Hematopoietic multipotent progenitor cell treated with erythropoietin and hydrocortisone succinate and interleukin-3 and kit ligand, for 17 days (in vitro differentiated cells): ENCODE results near the gene HAPSTR1.
A peak's percentile ranks its signal among the peaks of the same experiment; 100 is the strongest.
"Not testable (repeated sequence)": the region's sequence is repeated elsewhere in the genome, so short reads cannot be mapped to it uniquely, and the experiment has no call there.

Source experiments
- DNase-seq: peaks from one replicate; pipeline ENCODE4 v3.0.0-alpha.2; 2015; ENCODE audit warnings: low spot score

HAPSTR1 gene, protein sequence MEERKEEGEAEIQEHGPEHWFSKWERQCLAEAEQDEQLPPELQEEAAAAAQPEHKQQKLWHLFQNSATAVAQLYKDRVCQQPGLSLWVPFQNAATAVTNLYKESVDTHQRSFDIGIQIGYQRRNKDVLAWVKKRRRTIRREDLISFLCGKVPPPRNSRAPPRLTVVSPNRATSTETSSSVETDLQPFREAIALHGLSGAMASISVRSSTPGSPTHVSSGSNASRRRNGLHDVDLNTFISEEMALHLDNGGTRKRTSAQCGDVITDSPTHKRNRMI

DNA sequence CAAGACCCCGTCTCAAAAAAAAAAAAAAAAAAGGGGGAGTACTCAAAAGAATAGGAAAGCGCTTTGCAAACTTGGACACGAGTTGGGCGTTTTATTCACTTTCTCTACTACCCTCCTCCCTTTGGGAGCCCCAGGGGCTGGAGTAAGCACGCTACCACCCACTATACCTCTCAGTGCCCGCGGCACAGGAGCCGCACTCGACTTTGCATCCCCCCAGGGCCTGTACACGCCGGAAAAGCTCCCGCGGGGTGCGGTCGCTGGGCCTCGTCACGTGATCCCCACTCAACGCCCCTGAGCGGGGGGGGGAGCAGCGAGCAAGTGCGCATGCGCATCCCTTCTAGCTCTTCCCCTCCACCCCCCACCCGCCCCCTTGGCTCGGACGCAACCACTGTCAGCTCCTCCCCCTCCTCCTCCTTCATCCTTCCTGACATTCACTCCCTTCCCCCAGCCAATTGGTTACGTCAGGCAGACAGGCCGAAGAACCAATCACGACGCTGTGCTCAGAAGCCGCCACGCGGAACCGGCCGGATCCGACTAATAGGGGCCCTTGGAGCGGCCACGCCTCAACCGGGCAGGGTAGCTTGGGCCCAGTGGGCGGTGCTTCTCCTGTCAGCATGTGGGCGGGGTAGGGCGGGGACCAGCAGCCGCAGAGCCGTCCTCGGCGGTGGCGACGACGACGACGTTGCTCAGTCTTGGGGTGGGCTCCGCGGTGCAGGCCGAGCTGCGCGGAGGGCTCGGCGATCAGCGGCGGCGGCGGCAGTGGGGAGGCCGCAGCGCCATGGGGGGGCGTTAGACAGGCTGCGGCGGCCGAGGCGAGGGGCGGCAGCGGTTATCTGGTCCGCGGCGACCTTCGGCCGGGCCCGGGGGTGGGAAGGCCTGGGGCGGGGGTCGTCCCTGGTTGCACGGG, at the start of gene HAPSTR1:
Gene HAPSTR1, plus strand, starts transcription at position 685 of the 907 bp plus-strand sequence. CDS start 401 bp downstream, outside the sequence.
- DNase-seq, result peak; percentile 100

DNA sequence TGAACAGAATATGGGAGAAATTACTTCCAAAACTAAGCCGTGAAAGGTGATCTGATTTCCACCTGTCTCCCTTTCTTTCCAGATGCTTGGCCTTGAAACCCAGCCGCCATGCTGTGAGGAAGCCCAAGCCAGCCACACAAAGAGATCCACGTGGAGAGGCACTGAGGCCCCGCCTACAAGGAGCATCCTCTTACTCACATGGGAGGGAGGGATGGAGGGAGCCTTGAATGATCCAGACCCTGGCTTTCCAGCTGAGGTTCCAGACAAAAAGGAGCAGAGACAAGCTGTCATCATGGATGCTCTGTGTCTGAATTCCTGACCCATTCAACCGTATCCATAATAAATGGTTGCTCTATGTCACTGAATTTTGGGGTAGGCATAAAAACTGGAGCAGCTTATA, 48.9 kb upstream of the HAPSTR1 start:
- DNase-seq, result no peak

DNA sequence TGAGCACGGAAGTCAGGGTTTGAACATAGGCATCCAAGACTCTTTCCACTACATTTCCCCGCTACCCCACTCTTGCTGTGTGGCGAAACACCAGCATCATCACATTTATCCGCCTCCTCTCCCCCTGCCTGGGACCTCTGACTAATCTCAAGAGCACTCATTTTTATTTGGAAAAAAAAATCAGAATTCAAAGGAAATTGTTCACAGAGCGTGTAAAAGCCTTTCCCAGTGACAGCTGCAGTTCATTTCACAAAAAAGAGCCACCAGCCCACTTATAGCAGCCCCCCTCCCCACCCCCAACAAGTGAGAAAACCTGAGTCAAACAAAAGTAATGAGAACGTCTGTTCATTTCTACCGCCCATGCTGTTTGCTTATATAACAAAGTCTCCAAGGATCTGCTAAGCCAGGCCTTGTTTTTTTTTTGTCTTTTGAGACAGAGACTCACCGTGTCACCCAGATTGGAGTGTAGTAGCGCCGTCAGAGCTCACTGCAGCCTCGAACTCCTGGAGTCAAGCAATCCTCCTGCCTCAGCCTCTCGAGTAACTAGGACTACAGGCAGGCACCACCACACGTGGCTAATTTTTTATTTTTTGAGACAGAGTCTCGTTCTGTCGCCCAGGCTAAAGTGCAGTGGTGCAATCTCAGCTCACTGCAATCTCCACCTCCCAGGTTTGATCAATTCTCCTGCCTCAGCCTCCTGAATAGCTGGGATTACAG, 48.3 kb upstream of the HAPSTR1 start:
- DNase-seq, result no peak

DNA sequence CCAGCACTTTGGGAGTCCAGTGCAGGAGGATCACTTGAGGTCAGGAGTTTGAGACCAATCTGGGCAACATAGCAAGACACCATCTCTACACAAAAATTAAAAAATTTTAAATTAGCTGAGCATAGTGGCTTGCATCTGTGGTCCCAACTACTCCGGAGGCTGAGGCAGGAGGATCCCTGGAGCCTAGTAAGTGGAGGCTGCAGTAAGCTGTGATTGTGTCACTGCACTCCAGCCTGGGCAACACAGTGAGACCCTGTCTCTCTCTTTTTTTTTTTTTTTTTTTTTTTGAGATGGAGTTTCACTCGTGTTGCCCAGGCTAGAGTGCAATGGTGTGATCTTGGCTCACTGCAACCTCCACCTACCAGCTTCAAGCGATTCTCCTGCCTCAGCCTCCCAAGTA, 45.9 kb upstream of the HAPSTR1 start:
- DNase-seq, result not testable (repeated sequence)

DNA sequence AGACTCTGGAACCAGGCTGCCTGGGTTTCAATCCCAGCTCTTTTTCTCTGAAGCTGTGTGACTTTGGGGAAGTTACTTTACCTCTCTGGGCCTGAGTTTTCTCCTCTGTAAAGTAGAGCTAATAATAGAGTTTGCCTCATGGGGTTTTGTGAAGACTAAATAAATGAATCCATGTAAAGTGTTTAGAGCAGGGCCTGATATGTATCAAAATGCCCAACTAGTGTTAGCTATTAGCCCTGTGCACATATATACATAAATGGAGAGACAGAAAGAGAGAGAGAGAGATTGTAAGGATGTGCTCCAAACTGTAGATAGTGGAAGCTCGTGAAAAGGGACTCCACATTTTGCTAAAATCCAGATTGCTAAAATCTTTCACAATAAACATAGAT, 44.8 kb upstream of the HAPSTR1 start:
- DNase-seq, result no peak

DNA sequence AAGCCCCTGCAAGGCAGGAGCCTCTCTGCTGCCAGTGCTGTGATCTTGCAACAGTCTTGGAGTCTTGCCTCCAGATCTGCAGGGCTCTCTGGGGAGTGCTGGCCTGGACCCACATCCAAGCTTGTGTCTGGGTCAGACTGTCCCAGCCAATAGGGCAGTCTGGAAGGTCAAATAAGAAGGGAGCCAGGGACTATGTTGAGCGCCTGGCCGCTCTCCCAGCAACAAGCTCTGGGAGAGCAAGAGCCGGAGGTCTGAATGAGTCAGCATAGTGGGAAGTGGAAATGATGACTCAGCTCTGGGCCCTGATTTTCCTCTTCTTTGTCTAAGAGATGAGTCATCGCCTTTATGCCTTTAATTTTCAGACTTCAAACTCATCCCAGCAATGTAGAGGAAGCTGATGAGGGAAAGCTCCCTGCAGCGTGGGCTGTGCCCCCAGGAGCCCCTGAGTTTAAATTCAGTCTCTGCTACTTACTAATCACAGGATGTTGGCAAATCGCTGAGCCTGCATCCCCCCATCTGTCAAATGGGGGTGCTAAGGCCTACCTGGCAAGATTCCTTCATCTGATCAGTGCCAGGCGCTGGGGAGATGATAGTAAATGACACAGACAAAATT, 43.6 kb upstream of the HAPSTR1 start:
- DNase-seq, result peak; percentile 56

DNA sequence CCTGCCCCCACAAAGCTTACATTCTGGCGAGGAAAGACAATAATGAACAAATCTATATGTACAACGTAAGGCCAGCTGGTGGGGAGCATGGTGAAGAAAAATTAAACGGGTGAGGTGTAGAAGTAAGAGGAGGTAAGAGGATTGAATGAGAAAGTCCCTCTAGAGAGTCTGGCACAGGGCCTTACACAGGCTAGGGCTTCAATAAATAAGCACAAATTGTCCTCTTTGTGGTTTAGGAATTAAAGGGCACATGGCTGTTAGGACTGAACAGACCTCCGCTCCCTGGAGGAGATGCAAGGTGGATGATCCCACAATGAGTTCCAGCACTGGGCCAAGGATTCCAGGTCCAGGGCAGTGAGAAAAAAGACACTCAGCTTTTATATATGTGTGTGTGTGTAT, 43.1 kb upstream of the HAPSTR1 start:
- no peak for DNase-seq

DNA sequence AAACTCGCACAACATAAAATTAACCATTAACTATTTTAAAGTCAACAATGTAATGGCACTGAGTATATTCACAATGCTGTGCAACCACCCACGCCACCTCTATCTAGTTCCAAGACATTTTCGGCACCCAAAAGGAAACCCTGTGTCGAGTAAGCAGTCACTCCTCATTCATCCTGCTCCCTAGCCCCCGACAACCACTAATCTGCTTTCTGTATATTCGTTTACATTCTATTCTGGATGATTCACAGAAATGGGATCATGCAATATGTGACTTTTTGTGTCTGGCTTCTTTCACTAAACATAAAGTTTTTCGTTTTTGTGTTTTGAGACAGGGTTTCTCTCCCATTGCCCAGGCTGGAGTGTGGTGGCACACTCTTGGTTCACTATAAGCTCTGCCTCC, 42.2 kb upstream of the HAPSTR1 start:
- DNase-seq, result no peak

DNA sequence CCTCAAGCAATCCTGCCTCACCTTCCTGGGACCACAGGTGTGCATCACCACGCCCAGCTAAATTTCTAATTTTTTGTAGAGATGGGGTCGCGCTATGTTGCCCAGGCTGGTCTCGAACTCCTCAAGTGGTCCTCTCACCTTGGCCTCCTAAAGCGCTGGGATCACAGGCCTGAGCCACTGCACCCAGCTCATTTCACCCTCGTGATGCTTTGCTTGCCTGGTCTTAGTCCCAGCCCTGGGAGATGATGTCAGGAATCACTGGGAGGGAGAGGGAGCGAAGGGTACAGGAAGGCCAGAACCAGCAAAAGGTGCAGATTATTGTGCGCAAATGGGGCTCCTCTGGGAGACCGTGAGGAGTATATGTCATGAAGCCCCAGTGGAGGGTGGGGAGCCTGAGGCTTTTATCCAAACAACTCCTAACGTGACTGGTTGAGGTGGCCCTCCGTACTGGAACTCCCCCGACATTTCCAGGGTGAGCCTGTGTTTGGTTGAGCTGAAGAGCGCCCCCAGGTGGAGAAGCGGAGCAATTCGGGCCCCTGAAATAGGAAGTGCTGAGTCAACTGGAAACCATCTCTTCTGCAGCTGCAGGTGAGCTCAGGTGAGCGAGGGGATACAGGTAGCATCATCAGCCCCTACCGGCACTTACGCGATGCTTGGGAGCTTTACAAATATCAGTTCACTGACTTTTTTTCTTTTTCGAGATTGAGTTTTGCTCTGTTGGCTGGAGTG, 41.2 kb upstream of the HAPSTR1 start:
- DNase-seq, result peak; percentile 45

DNA sequence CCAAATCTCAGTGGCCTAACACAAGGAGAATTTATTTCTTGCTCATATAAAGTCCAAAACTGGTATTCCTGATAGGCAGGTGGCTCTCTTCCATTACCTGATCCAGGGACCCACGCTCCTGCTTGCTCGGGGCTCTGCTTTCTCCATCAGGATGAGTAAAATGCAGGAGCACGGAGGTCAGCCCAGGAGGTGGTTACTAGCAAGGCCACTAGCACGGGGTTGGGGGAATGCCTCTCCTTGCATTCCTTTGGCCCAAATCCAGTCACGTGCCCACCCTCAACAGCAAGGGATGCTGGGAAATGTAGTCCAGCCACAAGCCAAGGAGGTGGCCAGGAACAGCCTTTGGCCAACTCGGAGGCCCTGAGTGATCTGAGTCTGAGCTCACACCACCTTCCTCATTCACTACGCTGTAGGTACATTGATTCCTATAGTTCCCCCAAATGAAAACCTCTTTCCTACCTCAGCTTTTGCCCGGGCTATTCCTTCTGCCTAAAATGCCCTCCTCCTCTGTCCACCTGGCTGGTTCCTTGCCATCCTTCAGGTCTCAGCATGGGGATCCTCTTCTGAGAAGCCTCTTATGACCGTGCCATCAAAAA, 38.3 kb upstream of the HAPSTR1 start:
- peak; percentile 20 for DNase-seq

DNA sequence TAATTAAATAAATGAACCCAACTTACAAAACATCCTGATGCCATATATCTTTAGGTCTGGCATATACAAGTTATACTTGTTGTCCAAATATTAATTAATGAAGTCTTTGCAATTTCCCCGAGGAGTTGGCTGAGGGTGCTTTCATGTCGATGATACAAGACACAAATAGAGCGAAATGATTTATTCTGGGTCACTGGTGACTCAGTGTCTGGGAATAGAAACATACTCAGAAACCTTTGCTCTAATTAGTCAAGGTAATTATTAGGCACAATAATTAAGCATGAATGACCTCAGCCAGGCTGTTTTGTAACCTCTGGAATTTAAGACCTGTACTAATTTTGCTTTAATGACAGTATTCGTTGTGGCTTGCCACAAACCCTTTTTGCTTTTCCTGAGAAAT, 37.0 kb upstream of the HAPSTR1 start:
- DNase-seq, result no peak

DNA sequence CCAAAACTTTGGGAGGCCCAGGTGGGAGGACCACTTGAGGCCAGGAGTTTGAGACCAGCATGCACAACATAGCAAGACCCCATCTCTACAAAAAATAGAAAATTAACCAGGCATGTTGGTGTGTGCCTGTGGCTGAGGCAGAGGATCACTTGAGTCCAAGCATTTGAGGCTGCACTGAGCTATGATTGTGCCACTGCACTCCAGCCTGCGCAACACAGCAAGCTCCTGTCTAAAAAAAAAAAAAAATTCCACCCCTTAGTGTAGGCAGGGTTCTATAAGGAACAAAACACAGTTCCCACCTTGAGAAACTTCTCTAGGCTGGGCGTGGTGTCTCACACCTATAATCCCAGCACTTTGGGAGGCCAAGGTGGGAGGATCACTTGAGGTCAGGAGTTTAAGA, 36.3 kb upstream of the HAPSTR1 start:
- DNase-seq, result no peak

DNA sequence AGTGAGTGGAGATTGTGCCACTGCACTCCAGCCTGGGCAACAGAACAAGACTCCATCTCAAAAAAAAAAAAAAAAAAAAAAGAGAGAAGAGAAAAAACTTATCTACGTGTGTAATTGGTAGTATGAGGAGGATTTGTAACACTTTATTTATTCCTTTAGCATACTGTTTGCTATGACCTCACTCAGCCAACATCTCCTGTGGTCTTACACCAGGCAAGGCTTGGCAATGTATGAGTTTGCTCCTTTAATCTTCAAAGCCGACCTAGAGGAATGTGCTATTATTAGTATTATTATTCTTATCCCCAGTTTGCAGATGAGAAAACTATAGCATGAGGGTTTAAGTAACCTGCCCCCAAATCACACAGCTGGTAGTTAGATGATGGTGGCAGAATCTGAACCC, 35.8 kb upstream of the HAPSTR1 start:
- DNase-seq, result no peak

DNA sequence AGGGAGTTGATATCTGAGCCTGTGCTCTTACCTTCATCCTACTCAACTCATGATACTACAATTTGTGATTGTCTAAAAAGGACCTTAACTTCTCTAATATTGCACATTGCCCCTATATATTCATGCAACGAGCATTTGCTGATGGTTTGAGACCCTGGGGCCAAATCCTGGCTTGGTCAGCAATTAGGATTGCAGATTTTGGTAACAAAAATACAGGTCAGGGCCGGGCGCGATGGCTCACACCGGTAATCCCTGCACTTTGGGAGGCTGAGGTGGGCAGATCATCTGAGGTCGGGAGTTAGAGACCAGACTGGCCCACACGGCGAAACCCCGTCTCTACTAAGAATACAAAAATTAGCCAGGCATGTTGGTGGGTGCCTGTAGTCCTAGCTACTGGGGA, 35.4 kb upstream of the HAPSTR1 start:
- DNase-seq, result no peak

DNA sequence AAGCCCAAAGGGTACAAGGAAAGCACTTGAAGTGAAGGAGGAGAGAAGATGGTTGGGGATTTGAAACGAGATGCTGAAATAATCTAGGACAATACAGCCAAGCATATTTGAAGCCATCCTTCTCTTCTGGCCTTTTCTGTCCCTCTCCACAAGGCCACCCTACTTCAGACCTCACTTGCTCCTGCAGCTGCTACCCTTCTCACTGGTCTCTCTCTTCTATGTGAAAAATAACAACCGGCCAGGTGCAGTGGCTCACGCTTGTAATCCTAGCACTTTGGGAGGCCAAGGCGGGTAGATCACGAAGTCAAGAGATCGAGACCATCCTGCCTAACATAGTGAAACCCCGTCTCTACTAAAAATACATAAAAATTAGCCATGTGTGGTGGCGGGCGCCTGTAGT, 33.2 kb upstream of the HAPSTR1 start:
- no peak for DNase-seq

DNA sequence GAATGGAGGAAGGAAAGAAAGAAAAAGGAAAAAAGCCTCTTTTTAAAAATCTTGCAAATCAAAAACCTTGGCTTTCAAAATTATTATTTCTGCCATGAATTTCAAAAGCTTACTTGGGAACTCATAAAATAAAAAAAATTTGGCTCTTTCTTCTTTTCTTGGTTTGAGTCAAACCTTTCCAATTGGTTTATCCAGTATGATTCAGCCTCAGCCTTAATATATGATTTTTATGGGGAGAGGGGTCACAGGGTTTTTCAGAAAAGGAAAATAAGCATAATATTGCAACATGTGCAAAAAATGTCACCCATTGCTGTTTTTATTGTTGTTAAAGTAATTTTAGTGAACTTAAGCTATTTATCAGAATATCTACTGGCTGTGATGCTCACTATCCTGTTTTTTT, 31.2 kb upstream of the HAPSTR1 start:
- no peak for DNase-seq

DNA sequence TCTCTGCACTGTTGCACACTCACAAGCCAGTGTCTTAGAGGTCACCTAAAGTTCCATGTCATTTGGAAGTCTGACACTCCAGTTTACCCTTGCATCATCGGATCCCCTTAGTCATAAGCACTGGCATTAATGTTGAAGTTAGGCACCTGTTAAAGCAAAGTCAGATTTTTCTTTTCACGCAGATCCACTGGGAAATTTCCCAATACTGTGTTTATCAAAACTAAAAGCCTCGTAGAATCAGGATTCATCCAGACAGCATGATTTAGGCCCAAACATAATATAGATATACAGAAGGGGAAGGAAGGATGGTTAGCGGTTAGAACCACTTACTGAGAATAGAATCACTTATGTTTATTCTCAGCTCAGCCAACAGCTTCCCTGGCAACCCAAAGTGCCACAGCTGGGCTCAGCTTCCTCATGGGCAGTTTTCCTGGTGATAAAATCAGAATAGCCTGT, 30.1 kb upstream of the HAPSTR1 start:
- DNase-seq, result no peak

DNA sequence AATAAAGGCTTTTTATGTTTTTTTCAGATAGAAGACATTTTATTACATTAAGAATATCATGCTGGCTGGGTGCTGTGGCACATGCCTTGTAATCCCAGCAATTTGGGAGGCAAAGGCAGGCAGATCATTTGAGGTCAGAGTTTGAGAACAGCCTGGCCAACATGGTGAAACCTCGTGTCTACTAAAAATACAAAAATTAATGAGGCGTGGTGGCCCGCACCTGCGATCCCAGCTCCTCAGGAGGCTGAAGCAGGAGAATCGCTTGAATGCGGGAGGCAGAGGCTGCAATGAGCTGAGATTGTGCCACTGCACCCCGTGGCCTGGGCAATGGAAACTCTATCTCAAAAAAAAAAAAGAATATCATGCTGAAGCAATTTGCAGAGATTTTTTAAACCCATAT, 29.1 kb upstream of the HAPSTR1 start:
- no peak for DNase-seq

DNA sequence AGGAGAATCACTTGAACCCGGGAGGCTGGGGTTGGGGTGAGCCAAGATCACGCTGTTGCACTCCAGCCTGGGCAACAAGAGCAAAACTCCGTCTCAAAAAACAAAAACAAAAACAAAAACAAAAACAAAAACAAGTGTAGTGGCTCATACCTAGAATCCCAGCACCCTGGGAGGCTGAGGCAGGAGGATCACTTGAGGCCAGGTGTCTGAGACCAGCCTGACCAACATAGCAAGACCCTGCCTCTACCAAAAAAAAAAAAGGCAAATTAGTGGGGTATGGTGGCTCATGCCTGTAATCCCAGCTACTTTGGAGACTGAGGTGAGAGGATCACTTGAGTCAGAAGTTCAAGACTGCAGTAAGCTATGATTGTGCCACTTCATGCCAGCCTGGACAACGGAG, 26.4 kb upstream of the HAPSTR1 start:
- no peak for DNase-seq

DNA sequence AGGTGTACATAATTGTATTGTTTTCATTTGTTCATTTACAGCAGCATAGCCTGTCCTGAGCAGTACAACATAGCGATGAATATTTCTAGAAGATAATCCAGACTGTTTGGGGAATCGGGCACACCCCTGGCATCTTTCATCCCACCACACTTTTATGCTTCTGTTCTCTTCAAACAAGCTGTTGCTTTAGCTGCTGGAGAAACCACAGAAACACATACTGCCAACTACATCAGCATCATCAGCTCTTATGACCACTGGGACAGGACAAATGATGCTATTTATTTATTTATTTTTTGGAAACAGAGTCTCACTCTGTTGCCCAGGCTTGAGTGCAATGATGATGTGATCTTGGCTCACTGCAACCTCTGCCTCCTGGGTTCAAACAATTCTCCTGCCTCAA, 22.6 kb upstream of the HAPSTR1 start:
- no peak for DNase-seq

DNA sequence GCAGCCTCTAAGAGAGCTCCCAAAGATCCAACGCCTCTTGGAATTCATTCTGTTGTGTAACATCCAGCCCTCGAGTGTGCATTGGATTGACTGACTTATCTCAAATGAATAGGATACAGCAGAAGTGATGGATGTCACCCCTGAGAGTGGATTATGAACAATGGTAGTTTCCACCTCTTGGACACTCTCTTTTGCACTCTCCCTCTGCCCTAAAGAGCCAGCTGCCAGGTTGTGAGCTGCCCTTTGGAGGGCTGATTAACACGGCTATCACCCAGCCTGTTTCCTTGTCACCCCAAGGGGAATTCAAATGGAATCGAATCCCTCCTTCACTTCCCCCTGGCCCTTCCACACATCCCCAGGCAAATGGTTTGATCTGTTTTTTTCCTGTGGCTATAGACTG, 21.2 kb upstream of the HAPSTR1 start:
- no peak for DNase-seq
